GM10847 (cell line): ENCODE results near the gene AMZ1.

Source experiments
- POLR2A ChIP-seq: IDR thresholded peaks from 2 replicates; pipeline ENCODE4 v1.6.1; 2011; ENCODE audit not compliant: insufficient read length; ENCODE audit errors: extremely low read depth

AMZ1 gene

GRCh38 chr7:2646680-2647571 lies 41.1 kb upstream of the AMZ1 start:
- TF ChIP-seq POLR2A = no peak

- TF ChIP-seq POLR2A = no peak
Measured at GRCh38 chr7:2647594-2648172, 40.3 kb upstream of the AMZ1 start.

GRCh38 chr7:2649139-2649838 lies 38.7 kb upstream of the AMZ1 start:
- no peak for TF ChIP-seq POLR2A

GRCh38 chr7:2649991-2650390 lies 38.0 kb upstream of the AMZ1 start:
- TF ChIP-seq POLR2A = no peak

GRCh38 chr7:2650451-2650850 lies 37.6 kb upstream of the AMZ1 start:
- no peak for TF ChIP-seq POLR2A

GRCh38 chr7:2651336-2651735 lies 36.7 kb upstream of the AMZ1 start:
- no peak for TF ChIP-seq POLR2A

- no peak for TF ChIP-seq POLR2A
Measured at GRCh38 chr7:2651847-2652735, 35.9 kb upstream of the AMZ1 start.

GRCh38 chr7:2652736-2653060 lies 35.3 kb upstream of the AMZ1 start:
- TF ChIP-seq POLR2A = no peak

GRCh38 chr7:2654059-2654458 lies 33.9 kb upstream of the AMZ1 start:
- TF ChIP-seq POLR2A = no peak

GRCh38 chr7:2655870-2656614 lies 32.0 kb upstream of the AMZ1 start:
- no peak for TF ChIP-seq POLR2A

GRCh38 chr7:2657208-2657607 lies 30.8 kb upstream of the AMZ1 start:
- TF ChIP-seq POLR2A = no peak

- TF ChIP-seq POLR2A = no peak
Measured at GRCh38 chr7:2657920-2658671, 29.9 kb upstream of the AMZ1 start.

GRCh38 chr7:2658941-2659340 lies 29.1 kb upstream of the AMZ1 start:
- TF ChIP-seq POLR2A = no peak
